ENCODE data around the gene SMOC2. TPM values are rescaled to one million over a fixed set of nuclear protein-coding genes. Genes with fewer than 3 reads are reported as not detected.

Gene SMOC2
- total and polyA plus RNA-seq, 12 donors, result 3.0 to 32.0 (median 10.5) TPM

GRCh38 chr6:168501561-168501960, 60.6 kb downstream of the SMOC2 start:
- H3K9me3 ChIP-seq (replicated peaks in 1 of 3), result no peaks in the 10 kb centered on the region
- H3K4me3 ChIP-seq, result no peak overlapping the region
- no peaks in the 10 kb centered on the region for H3K36me3 ChIP-seq (replicated peaks in 1 of 2)
- 71 to 83% (median 78%) methylated on average over 8 of the region's 8 CpGs for WGBS, 4 donors
- TF ChIP-seq CTCF (IDR thresholded peaks at IDR 0.05), result no peak
- TF ChIP-seq POLR2A (IDR thresholded peaks at IDR 0.05), result no peak
- no peak overlapping the region for H3K27ac ChIP-seq
- no peaks in the 10 kb centered on the region for H3K27me3 ChIP-seq
- intact Hi-C loops (cut with DNase I), result no loop called here
- H3K4me1 ChIP-seq (replicated peaks in 1 of 2), result no peaks in the 10 kb centered on the region
- DNase-seq, result no peak

DNA sequence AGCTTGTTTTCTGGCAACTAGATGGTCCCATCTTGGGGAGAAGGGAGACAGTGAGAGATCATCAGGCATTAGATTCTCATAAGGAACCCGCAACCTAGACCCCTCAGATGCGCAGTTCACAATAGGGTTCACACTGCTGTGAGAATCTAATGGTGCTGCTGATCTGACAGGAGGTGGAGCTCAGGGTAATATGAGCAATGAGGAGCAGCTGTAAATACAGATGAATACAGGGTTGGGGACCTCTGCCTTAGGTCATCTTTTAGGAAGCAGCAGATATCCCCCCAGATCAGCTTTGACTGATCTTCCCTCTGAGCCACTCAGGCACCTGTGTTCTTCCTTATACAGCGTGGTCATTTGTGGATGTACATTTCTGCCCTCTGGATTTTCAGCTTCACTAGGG, 63.4 kb downstream of the SMOC2 start:
- Histone ChIP-seq H3K4me3 (no peak overlapping the region), H3K9me3 (replicated peaks in 1 of 3) (no peaks in the 10 kb centered on the region), H3K36me3 (replicated peaks in 1 of 2) (no peaks in the 10 kb centered on the region), H3K27me3 (no peaks in the 10 kb centered on the region), H3K27ac (no peak overlapping the region), H3K4me1 (replicated peaks in 1 of 2) (no peaks in the 10 kb centered on the region)
- no peak for TF ChIP-seq CTCF (IDR thresholded peaks at IDR 0.05)
- no peak for TF ChIP-seq POLR2A (IDR thresholded peaks at IDR 0.05)
- no peak for DNase-seq
- intact Hi-C loops (cut with DNase I), result no loop called here
- WGBS, 4 donors, result 92 to 100% (median 95%) methylated on average over 3 of the region's 3 CpGs

GRCh38 chr6:168506460-168506859, 65.5 kb downstream of the SMOC2 start:
- no peaks in the 10 kb centered on the region for H3K27me3 ChIP-seq
- WGBS, 4 donors, result 66 to 75% (median 72%) methylated on average over 5 of the region's 5 CpGs
- no peak for DNase-seq
- TF ChIP-seq POLR2A (IDR thresholded peaks at IDR 0.05) (no peak), CTCF (IDR thresholded peaks at IDR 0.05) (no peak)
- H3K9me3 ChIP-seq (replicated peaks in 1 of 3), result no peaks in the 10 kb centered on the region
- no peak overlapping the region for H3K4me3 ChIP-seq
- no peak overlapping the region for H3K27ac ChIP-seq
- H3K4me1 ChIP-seq (replicated peaks in 1 of 2), result no peaks in the 10 kb centered on the region
- no peaks in the 10 kb centered on the region for H3K36me3 ChIP-seq (replicated peaks in 1 of 2)
- intact Hi-C loops (cut with DNase I), result no loop called here

- no peaks in the 10 kb centered on the region for H3K27me3 ChIP-seq
- no peaks in the 10 kb centered on the region for H3K9me3 ChIP-seq (replicated peaks in 1 of 3)
- 57 to 69% (median 61%) methylated on average over 12 of the region's 12 CpGs for WGBS, 4 donors
- TF ChIP-seq CTCF (IDR thresholded peaks at IDR 0.05) (no peak), POLR2A (IDR thresholded peaks at IDR 0.05) (no peak)
- intact Hi-C loops (cut with DNase I), result no loop called here
- no peaks in the 10 kb centered on the region for H3K4me1 ChIP-seq (replicated peaks in 1 of 2)
- no peak overlapping the region for H3K27ac ChIP-seq
- no peaks in the 10 kb centered on the region for H3K36me3 ChIP-seq (replicated peaks in 1 of 2)
- no peak for DNase-seq
- no peak overlapping the region for H3K4me3 ChIP-seq
Observed at GRCh38 chr6:168507297-168507696, 66.3 kb downstream of the SMOC2 start.
